NOMO-1 treated with DMSO at 0.1 percent for 48 hours (cell line): Measurements from ENCODE around the gene SDC1.

Experiments
- DNase-seq: peaks from one replicate; lab custom pipeline; 2025; ENCODE audit not compliant: unreplicated experiment; lab: John Stamatoyannopoulos, UW

SDC1 gene

GRCh38 chr2:20229322-20230113, 4.6 kb upstream of the SDC1 start:
- no peak for DNase-seq

DNA sequence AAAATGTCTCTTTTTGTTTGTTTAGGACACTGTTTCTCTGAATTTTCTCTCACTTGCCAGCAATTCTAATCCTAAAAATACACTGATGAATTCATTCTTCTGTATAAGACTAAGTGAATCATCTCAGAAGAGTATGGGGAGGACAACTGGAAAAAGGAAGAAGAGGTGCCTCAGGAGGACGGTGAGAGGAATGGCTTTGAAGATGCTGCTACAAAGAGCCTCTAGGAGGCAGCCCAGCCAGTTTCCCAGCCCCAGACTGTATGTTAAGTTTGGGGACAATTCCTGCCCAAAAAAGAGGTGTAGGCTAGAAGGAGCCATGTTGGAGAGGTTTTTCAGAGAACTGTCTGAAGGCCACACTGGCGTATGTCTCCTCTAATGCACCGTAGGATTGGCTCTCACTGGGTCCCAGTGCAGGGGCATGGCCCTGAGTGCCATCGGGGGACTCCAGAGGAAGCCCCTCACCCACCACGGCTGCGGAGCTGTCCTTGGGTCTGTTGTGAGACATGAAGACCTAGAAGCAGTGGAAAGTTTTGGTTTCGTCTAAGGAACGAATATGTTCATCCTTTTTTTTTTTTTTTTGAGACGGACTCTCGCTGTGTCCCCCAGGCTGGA, 3.1 kb upstream of the SDC1 start:
- DNase-seq, result no peak

DNA sequence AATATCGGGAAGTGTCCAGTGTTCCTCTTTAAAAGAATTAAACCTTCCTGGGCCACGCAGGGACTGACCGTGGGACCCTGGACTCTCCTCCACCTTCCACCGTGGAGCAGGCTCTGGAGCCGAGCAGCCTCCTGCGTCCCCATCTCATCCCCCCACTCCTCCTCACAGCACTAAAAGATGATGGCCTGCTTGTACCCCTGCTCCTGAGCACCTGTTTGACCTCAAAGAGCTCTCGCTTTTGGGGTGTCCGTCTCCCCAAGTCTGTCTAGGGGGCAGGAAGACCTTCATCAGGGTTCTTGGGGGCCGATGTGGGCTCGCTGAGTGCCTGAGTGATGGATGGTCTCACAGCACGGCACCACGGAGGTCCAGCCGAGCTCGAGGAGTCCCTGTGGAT, 1.2 kb upstream of the SDC1 start:
- DNase-seq, result no peak

DNA sequence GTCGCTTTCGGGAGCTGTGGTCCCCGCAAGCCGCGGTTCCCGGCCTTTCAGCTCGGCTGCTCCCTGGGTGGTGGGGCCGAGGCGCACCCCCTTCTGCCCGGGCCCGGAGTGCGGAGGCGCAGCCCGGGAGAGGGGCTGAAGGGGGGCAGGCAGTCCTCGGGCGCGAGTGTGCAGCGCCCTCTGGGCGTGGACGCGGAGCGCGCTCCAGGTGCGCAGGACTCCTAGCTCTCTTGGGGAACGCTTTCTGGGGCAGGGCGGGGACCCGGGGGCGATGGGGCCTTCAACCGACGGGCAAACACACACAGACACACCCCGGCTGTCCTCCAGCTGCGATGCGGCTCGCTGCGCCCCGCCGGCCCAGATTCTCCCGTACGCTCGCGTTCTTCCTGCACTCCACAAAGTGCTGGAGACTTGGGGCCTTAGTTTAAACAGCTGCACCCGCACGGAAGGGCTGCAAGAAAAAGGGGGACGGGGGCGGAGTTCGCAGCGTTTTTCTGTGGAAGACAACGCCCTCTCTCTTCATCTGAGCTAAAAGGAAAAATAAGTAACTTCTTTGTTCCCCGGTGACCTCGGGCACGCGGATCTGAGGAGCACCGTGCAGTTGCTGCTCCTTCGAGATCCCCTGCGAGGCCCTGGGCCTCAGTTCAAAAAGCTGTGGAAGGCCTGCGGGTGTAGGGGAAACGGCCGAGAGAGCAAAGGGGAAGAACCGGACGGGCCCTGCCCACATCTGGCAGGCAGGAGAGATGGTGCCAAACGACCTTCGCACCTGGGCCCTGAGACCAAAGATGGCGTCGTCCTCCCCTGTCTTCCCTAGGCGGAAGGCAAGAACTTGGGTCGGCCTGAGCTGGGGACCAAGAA, 593 bp upstream of the SDC1 start:
- peak; percentile 13 for DNase-seq

- DNase-seq, result no peak
Observed at GRCh38 chr2:20224164-20224715, 690 bp downstream of the SDC1 start.

GRCh38 chr2:20223407-20224163, 1.3 kb downstream of the SDC1 start:
- no peak for DNase-seq

GRCh38 chr2:20222769-20223406, 2.0 kb downstream of the SDC1 start:
- DNase-seq, result no peak

GRCh38 chr2:20222014-20222768, 2.7 kb downstream of the SDC1 start:
- DNase-seq, result no peak

DNA sequence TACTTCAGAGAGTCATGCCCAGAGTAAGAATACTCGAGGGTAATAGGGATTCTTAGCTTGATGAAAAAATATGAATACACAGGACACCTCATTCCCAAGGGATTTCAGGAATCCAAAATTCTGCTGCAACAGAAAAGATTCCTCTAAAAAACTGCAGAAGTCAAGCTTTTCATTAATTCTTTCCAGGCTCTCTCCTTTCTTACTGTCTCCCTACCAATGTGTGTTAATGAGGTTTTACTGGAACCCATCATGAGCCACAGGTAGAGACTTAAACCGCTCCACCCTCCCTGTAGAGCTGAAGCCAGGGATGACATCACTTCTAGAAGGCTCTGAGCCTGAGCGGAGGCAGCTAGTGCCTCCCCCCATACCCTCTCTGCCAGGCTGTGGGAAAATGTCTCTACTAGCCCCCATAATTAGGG, 3.4 kb downstream of the SDC1 start:
- no peak for DNase-seq

DNA sequence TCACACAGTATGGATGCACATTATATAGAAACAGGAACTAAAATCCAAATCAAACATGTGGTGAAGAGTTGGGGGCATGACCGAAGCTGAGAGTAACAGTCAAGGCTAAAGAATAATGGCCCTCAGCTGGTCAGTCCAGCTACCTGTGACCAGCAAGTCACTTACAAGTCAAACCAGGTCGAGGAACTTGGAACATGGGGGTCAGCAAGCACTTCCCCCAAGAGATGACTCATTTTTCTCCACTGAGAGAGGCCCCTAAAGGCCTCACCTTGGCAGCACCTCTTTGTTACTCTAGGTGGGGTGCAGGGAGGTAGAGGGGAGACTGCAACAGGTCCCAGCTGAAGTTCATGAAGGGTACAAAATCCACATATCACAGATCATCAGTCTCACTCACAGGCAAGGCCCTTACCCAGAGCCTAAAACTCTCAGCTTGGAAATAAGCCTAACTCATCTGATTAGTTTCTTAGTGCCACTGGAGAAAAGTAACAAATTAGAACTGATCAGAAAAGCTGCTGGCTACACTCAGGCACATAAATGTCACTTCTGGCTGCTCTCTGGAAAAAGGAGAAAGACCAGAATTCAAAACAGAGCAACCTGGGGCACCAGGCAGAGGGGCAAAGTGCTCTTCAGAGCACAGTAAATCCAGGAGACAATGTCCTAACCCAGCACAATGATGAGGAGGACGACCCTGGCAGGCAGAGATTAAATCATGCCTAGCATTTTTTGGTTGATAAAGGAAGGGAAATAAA, 4.0 kb downstream of the SDC1 start:
- DNase-seq, result no peak

DNA sequence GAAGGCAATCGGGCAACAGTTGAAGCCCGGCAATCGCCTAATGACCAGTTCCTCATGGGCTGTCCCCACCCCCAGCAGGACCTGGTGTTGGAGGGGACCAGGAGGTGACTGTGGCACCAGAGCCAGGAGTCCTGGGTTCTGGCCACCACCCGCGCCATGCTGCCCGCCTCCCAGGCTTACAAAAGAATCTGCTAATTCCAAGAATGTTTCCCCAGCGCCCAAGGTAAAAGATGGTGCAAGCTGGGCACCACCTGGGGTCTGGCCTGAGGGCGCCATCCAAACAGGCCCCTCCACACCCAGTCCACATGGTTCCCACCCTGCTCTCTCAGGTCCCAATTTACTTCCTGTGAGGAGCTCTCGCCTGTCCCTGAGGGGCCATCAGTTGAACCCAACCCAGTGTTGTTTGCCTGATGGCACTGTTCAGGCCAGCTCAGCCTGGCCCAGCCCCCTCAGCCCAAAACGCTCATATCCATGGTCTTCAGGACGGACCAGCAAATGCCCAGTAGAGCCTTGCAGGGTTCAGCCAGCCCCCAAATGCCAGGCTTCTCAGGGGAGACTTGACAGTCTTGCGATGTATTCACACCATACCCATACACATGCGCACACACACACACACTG, 5.1 kb downstream of the SDC1 start:
- DNase-seq, result no peak

GRCh38 chr2:20218331-20219320, 6.3 kb downstream of the SDC1 start:
- DNase-seq, result no peak

GRCh38 chr2:20217041-20217970, 7.6 kb downstream of the SDC1 start:
- no peak for DNase-seq

GRCh38 chr2:20216130-20217025, 8.6 kb downstream of the SDC1 start:
- no peak for DNase-seq
